Hepatocyte (in vitro differentiated cells): Measurements from ENCODE around the gene MT1E.

Source experiments
- CTCF ChIP-seq: fragments of 200-600 bp; sonication (generic); IDR thresholded peaks from 2 replicates; pipeline ENCODE4 v1.5.1; 2016; ENCODE audit warnings: antibody characterized with exemption, mild to moderate bottlenecking; ENCODE audit not compliant: poor library complexity
- EZH2 ChIP-seq: fragments of 200-600 bp; sonication (generic); IDR thresholded peaks from 2 replicates; pipeline ENCODE4 v1.6.1; 2016; ENCODE audit warnings: antibody characterized with exemption, mild to moderate bottlenecking, borderline replicate concordance
- EZH2phosphoT487 ChIP-seq: fragments of 200-600 bp; sonication (generic); IDR thresholded peaks from one replicate; pipeline ENCODE4 v1.6.1; 2018; ENCODE audit warnings: antibody characterized with exemption, mild to moderate bottlenecking, low read depth, moderate library complexity; ENCODE audit not compliant: unreplicated experiment, severe bottlenecking

DNA sequence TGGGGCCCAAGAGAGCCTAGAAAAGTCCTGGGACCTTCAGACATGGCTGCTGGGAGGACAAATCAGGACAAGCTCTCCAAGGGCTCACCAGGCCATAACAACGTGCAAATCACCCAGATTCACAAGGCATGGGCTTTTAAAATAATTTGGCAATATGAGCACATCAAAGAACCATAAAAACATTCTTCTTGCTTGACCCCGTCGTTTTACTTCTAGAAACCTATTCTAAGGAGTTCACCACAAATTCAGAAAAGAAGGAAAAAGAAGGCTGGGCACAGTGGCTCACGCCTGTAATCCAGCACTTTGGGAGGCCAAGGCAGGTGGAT is 48.3 kb upstream of the MT1E start:
- no peak for TF ChIP-seq CTCF
- TF ChIP-seq EZH2phosphoT487: no peak
- no peak for TF ChIP-seq EZH2
